Esophagus muscularis mucosa (tissue), 3 donors: ENCODE measurements around the gene CIITA.

ENCODE experiments used
- POLR2A ChIP-seq: fragments of 450-650 bp; IDR thresholded peaks from one replicate; pipeline ENCODE4 v1.6.1; 2017; ENCODE audit warnings: antibody characterized with exemption, moderate library complexity, mild to moderate bottlenecking, low read depth
- TF ChIP-seq, protein P1 (sequence below), 3 experiments: fragments of 200-600 bp in 2 of 3; fragments of 450-650 bp in 1 of 3; sonication (generic) in 2 of 3; IDR thresholded peaks; one replicate each; pipeline ENCODE4 v1.5.1; 2017 to 2019; ENCODE audit warnings: antibody characterized with exemption in 3 of 3, mild to moderate bottlenecking in 2 of 3, moderate library complexity in 1 of 3

DNA sequence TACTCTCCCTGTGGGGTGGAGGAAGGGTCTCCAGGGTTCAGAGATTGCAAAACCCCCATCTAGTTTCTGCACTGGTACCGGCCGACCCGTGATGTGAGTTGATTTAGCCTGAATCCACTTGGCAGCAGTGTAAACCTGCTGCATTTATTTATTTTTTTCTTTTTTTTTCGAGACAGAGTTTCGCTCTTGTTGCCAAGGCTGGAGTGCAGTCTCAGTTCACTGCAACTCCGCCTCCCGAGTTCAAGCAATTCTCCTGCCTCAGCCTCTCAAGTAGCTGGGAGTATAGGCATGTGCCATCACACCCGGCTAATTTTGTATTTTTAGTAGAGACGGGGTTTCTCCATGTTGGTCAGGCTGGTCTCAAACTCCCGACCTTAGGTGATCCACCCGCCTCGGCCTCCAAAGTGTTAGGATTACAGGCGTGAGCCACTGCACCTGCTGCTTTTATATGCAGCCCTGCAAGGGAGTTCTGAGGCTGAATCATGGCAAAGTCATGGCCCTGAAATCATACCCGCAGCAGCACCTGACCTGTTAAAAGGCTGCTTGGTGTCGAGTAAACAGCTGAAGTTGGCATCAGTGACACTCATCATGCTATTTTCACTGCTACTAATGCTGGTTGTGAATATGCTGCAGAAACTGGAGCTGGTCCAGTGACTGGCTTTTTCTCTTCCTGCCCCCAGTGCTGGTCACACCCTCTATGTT is 43.9 kb downstream of the CIITA start:
- TF ChIP-seq, protein P1, sequence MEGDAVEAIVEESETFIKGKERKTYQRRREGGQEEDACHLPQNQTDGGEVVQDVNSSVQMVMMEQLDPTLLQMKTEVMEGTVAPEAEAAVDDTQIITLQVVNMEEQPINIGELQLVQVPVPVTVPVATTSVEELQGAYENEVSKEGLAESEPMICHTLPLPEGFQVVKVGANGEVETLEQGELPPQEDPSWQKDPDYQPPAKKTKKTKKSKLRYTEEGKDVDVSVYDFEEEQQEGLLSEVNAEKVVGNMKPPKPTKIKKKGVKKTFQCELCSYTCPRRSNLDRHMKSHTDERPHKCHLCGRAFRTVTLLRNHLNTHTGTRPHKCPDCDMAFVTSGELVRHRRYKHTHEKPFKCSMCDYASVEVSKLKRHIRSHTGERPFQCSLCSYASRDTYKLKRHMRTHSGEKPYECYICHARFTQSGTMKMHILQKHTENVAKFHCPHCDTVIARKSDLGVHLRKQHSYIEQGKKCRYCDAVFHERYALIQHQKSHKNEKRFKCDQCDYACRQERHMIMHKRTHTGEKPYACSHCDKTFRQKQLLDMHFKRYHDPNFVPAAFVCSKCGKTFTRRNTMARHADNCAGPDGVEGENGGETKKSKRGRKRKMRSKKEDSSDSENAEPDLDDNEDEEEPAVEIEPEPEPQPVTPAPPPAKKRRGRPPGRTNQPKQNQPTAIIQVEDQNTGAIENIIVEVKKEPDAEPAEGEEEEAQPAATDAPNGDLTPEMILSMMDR (IDR thresholded peaks at IDR 0.05): no peak
- TF ChIP-seq POLR2A: no peak
